HepG2 (cell line): ENCODE measurements around the gene ACRBP. TPM values are rescaled to one million over a fixed set of nuclear protein-coding genes. Genes with fewer than 3 reads are reported as not detected.

Source experiments
- ARID2 ChIP-seq: sonication (generic); formaldehyde crosslinking; IDR thresholded peaks from 2 replicates; pipeline ENCODE4 v1.8.1; 2022; ENCODE audit warnings: mild to moderate bottlenecking, missing genetic modification reagents, borderline replicate concordance
- BHLHE40 ChIP-seq: IDR thresholded peaks from 2 replicates; pipeline ENCODE4 v1.6.1; 2011; ENCODE audit warnings: low read length, improper control_type of control experiment
- CBX1 ChIP-seq: IDR thresholded peaks from one replicate; pipeline ENCODE4 v1.6.1; 2016; ENCODE audit warnings: antibody characterized with exemption, low read depth
- DNMT3B ChIP-seq: conservative IDR thresholded peaks from 2 replicates; pipeline ENCODE4 v1.6.1; 2016; ENCODE audit warnings: missing biosample characterization, control low read depth
- ELF4 ChIP-seq: sonication (generic); formaldehyde crosslinking; IDR thresholded peaks from 2 replicates; pipeline ENCODE4 v1.5.0; 2020; ENCODE audit warnings: missing genetic modification reagents, mild to moderate bottlenecking, moderate library complexity, borderline replicate concordance
- FUBP1 ChIP-seq: sonication (generic); formaldehyde crosslinking; IDR thresholded peaks from 2 replicates; pipeline ENCODE4 v1.5.1; 2020; ENCODE audit warnings: missing genetic modification reagents, mild to moderate bottlenecking, borderline replicate concordance
- GTF3A ChIP-seq: sonication (generic); formaldehyde crosslinking; conservative IDR thresholded peaks from 2 replicates; pipeline ENCODE4 v1.4.0; 2020; ENCODE audit warnings: mild to moderate bottlenecking, missing genetic modification reagents
- HOMEZ ChIP-seq: IDR thresholded peaks from 2 replicates; pipeline ENCODE4 v1.6.1; 2016; ENCODE audit warnings: low read depth
- KDM2A ChIP-seq: sonication (generic); formaldehyde crosslinking; IDR thresholded peaks from 2 replicates; pipeline ENCODE4 v1.4.0; 2020; ENCODE audit warnings: low read depth, missing genetic modification reagents, borderline replicate concordance
- MAZ ChIP-seq, 2 experiments: sonication (generic) in 1 of 2; formaldehyde crosslinking in 1 of 2; IDR thresholded peaks; 2 replicates each; pipeline versions ENCODE4 v1.5.0 to v1.6.1; 2012 to 2020; ENCODE audit warnings: low read depth in 2 of 2, mild to moderate bottlenecking in 2 of 2, borderline replicate concordance in 1 of 2, improper control_type of control experiment in 1 of 2, low read length in 1 of 2, missing genetic modification reagents in 1 of 2, moderate library complexity in 1 of 2
- SRSF9 ChIP-seq: fragments of 200-400 bp; formaldehyde crosslinking; IDR thresholded peaks from 2 replicates; pipeline ENCODE4 v1.6.1; 2018; ENCODE audit warnings: borderline replicate concordance, mild to moderate bottlenecking, low read depth, low read length; ENCODE audit not compliant: insufficient read depth, poor library complexity, severe bottlenecking
- ZNF101 ChIP-seq: sonication (generic); formaldehyde crosslinking; IDR thresholded peaks from 2 replicates; pipeline ENCODE4 v1.4.0; 2020; ENCODE audit warnings: mild to moderate bottlenecking, low read depth, missing genetic modification reagents, borderline replicate concordance
- ZNF224 ChIP-seq: sonication (generic); formaldehyde crosslinking; IDR thresholded peaks from 2 replicates; pipeline ENCODE4 v1.5.0; 2020; ENCODE audit warnings: mild to moderate bottlenecking, missing genetic modification reagents
- ZNF30 ChIP-seq: sonication (generic); formaldehyde crosslinking; IDR thresholded peaks from 2 replicates; pipeline ENCODE4 v1.5.0; 2020; ENCODE audit warnings: mild to moderate bottlenecking, missing genetic modification reagents
- ZNF329 ChIP-seq: sonication (generic); formaldehyde crosslinking; IDR thresholded peaks from 2 replicates; pipeline ENCODE4 v1.9.0; 2021; ENCODE audit warnings: low read depth, mild to moderate bottlenecking, missing genetic modification reagents
- ZNF670 ChIP-seq: sonication (generic); formaldehyde crosslinking; IDR thresholded peaks from 2 replicates; pipeline ENCODE4 v1.8.0; 2022; ENCODE audit warnings: mild to moderate bottlenecking, missing genetic modification reagents, borderline replicate concordance
- polyA plus RNA-seq, 8 experiments: library from polyadenylated mRNA; depleted of rRNA in 3 of 8; stranded (reverse) in 7 of 8; unstranded in 1 of 8; fragments of >200 nt; fragmentation: Illumina TruSeq in 4 of 8; extraction: Trizol in 4 of 8; gene quantifications; 2 replicates each; pipeline versions ENCODE4 v1.2.1 to v1.2.3, GENCODE V29; 2011 to 2016; ENCODE audit warnings: low read depth in 4 of 8, missing spikeins in 1 of 8, mixed read lengths in 1 of 8; ENCODE audit not compliant: insufficient read depth in 1 of 8
- total RNA-seq, 5 experiments: library from RNA; depleted of rRNA; stranded (reverse); fragments of >200 nt; fragmentation: Illumina TruSeq; extraction: Trizol; gene quantifications; 2 replicates each; pipeline ENCODE4 v1.2.3, GENCODE V29; 2016; ENCODE audit warnings: low read depth in 1 of 5
- TF ChIP-seq, protein P1 (sequence below): conservative IDR thresholded peaks from 2 replicates; pipeline ENCODE4 v1.6.1; 2018; ENCODE audit warnings: missing genetic modification reagents
- TF ChIP-seq, protein P2 (sequence below): sonication (generic); formaldehyde crosslinking; IDR thresholded peaks from 2 replicates; pipeline ENCODE4 v1.4.0; 2020; ENCODE audit warnings: low read depth, mild to moderate bottlenecking, missing genetic modification reagents
- TF ChIP-seq, protein P3 (sequence below): fragments of 450-650 bp; IDR thresholded peaks from 2 replicates; pipeline ENCODE4 v1.6.1; 2017; ENCODE audit warnings: mild to moderate bottlenecking

The ACRBP gene
- total and polyA plus RNA-seq, 2 of the 13 experiments (the other 11 are each of a cell fraction or from before 2014, with no cell fraction given): 0.46 TPM; not detected in 1

GRCh38 chr12:6662906-6663742 is 15.9 kb upstream of the ACRBP start, which contains the start of gene ING4 (continued):
- TF ChIP-seq ZNF670 (no peak), ZNF224 (CRISPR knock-in tag) (no peak), ZNF329 (CRISPR knock-in tag) (no peak), SRSF9 (no peak), ARID2 (CRISPR knock-in tag) (no peak), ZNF30 (CRISPR knock-in tag) (no peak), ZNF101 (CRISPR knock-in tag) (no peak), HOMEZ (CRISPR knock-in tag) (no peak), BHLHE40 (no peak), CBX1 (no peak), GTF3A (no peak), ELF4 (peak; percentile 100), KDM2A (CRISPR knock-in tag) (peak; percentile 86), MAZ (IDR thresholded peaks at IDR 0.05; ENCODE audit: borderline replicate concordance, low read depth, low read length) (no peak), MAZ (CRISPR knock-in tag; IDR thresholded peaks at IDR 0.05; ENCODE audit: low read depth) (peak; percentile 87), FUBP1 (CRISPR knock-in tag) (no peak), DNMT3B (CRISPR knock-in tag) (no peak; the same call in 1 of the 2 replicates)
- TF ChIP-seq, protein P1, sequence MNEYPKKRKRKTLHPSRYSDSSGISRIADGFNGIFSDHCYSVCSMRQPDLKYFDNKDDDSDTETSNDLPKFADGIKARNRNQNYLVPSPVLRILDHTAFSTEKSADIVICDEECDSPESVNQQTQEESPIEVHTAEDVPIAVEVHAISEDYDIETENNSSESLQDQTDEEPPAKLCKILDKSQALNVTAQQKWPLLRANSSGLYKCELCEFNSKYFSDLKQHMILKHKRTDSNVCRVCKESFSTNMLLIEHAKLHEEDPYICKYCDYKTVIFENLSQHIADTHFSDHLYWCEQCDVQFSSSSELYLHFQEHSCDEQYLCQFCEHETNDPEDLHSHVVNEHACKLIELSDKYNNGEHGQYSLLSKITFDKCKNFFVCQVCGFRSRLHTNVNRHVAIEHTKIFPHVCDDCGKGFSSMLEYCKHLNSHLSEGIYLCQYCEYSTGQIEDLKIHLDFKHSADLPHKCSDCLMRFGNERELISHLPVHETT (CRISPR knock-in tag): no peak
- TF ChIP-seq, protein P2, sequence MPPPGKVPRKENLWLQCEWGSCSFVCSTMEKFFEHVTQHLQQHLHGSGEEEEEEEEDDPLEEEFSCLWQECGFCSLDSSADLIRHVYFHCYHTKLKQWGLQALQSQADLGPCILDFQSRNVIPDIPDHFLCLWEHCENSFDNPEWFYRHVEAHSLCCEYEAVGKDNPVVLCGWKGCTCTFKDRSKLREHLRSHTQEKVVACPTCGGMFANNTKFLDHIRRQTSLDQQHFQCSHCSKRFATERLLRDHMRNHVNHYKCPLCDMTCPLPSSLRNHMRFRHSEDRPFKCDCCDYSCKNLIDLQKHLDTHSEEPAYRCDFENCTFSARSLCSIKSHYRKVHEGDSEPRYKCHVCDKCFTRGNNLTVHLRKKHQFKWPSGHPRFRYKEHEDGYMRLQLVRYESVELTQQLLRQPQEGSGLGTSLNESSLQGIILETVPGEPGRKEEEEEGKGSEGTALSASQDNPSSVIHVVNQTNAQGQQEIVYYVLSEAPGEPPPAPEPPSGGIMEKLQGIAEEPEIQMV (CRISPR knock-in tag): no peak
- TF ChIP-seq, protein P3, sequence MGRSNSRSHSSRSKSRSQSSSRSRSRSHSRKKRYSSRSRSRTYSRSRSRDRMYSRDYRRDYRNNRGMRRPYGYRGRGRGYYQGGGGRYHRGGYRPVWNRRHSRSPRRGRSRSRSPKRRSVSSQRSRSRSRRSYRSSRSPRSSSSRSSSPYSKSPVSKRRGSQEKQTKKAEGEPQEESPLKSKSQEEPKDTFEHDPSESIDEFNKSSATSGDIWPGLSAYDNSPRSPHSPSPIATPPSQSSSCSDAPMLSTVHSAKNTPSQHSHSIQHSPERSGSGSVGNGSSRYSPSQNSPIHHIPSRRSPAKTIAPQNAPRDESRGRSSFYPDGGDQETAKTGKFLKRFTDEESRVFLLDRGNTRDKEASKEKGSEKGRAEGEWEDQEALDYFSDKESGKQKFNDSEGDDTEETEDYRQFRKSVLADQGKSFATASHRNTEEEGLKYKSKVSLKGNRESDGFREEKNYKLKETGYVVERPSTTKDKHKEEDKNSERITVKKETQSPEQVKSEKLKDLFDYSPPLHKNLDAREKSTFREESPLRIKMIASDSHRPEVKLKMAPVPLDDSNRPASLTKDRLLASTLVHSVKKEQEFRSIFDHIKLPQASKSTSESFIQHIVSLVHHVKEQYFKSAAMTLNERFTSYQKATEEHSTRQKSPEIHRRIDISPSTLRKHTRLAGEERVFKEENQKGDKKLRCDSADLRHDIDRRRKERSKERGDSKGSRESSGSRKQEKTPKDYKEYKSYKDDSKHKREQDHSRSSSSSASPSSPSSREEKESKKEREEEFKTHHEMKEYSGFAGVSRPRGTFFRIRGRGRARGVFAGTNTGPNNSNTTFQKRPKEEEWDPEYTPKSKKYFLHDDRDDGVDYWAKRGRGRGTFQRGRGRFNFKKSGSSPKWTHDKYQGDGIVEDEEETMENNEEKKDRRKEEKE: no peak
